ENCODE results near the gene PDP2.
A peak's percentile ranks its signal among the peaks of the same experiment; 100 is the strongest.
"Not testable (repeated sequence)": the region's sequence is repeated elsewhere in the genome, so short reads cannot be mapped to it uniquely, and the experiment has no call there.

PDP2 gene

DNA sequence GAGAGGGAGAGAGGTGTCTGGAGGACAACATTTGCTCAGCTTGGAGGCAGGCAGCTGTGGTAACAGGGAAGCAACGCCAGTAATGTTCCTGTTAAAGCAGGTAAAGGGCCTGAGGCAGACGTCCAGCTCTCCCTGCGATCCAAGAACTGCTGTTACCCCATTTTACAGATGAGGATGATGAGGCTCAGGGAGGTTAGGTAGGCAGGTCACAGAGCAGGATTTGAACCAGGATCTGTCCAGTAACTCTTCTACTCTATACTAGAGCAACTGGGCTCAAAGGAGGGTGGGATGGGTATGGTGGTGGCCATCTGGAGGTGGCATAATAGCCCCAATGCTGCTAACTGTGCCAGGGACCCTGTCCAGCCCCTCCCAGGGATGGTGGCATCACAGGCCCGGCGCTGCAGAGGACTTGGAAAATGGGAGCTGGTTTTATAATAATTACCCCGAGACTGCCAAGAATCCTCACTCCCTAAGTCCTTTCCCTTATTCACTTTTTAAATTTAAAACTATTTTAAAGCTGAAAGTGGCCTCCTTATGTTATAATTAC lies 24.1 kb upstream of the PDP2 start:
- DNase-seq = no peak

- DNase-seq = no peak
Measured at GRCh38 chr16:66856801-66857200, 23.5 kb upstream of the PDP2 start.

DNA sequence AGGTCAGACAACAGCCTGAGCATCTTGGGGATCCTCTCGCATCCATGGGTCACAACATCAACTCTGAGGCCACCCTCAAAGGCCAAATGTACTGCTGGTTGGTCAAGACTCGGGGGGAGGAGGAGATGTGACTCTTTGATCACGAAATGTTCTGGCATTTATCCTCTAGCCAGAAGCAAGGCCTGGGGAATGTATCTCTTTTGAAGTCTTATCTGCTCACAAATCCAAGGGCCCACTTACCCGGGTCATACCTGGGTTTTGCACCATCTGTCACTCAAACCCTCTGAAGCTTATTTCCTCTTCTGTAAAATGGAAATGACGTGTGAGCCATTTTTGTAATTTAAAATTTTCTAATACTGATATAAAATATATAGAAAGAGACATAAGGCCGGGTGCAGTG lies 22.9 kb upstream of the PDP2 start:
- DNase-seq = no peak

- DNase-seq = no peak
Measured at GRCh38 chr16:66858740-66859396, 21.4 kb upstream of the PDP2 start.

DNA sequence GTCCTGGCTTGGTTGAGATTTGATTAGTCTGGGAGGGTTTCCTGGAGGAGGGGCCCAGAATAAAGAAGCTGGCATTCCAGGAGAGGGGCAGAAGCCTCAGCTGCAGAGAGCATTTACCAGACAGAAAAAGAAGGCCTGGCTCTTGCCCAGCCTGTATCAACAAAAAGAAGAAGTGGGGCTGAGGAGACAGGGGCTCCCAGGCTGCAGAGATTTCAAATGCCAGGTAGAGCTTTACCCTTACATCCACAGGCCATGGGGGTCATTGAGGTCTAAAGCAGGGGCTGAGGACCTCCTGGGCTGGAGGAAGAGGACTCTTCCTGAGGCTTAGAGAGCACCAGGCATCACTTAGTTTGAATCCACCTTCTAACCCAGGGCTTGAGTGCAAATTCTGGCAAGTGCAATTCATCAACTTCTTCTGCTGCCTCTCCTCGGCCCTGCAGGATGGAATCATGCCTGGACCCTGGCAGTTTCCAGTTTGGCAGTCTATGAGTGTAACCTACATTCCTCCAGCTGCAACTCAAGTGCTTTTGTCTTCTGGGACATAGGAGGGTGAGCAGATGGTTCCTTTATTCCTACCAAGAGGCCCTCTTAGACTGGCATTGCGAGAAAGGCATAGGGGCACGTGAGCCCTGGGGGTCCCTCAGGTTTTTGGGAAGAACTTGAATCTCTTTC lies 20.8 kb upstream of the PDP2 start:
- DNase-seq = no peak

GRCh38 chr16:66862023-66862520 lies 18.2 kb upstream of the PDP2 start:
- DNase-seq = no peak

- DNase-seq = no peak
Measured at GRCh38 chr16:66863707-66864106, 16.6 kb upstream of the PDP2 start.

- no peak for DNase-seq
Measured at GRCh38 chr16:66869424-66869823, 10.9 kb upstream of the PDP2 start.

DNA sequence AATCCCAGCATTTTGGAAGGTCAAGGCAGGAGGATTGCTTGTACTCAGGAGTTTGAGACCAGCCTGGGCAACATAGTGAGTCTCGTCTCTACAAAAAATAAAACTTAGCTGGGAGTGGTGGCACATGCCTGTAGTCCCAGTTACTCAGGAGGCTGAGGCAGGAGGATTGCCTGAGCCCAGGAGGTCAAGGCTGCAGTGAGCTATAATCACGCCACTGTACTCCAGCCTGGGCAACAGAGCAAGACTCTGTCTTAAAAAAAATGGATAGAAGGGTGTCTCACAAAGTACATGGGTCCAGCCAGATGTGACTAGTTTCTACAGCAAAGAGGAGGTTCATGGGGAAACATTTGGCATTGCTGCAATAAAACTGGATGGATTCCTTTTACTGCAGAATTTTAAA lies 9.0 kb upstream of the PDP2 start:
- DNase-seq = not testable (repeated sequence)

GRCh38 chr16:66871840-66872239 lies 8.5 kb upstream of the PDP2 start:
- no peak for DNase-seq

DNA sequence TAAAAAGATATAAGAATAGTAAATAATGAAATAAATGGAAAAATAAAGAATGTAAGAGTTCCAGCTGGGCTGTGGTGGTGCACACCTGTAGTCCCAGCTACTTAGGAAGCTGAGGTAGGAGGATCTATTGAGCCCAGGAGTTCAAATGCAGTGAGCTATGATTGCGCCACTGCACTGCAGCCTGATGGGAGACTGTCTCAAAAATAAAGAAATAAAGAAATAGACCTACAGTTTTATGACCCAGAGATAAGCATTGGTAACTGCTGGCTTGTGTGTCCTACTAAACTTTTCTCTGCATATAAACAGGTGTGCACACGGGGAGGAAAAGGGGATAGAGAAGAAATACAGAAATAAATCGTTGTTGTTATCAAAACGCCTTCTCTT lies 7.8 kb upstream of the PDP2 start:
- DNase-seq = no peak

DNA sequence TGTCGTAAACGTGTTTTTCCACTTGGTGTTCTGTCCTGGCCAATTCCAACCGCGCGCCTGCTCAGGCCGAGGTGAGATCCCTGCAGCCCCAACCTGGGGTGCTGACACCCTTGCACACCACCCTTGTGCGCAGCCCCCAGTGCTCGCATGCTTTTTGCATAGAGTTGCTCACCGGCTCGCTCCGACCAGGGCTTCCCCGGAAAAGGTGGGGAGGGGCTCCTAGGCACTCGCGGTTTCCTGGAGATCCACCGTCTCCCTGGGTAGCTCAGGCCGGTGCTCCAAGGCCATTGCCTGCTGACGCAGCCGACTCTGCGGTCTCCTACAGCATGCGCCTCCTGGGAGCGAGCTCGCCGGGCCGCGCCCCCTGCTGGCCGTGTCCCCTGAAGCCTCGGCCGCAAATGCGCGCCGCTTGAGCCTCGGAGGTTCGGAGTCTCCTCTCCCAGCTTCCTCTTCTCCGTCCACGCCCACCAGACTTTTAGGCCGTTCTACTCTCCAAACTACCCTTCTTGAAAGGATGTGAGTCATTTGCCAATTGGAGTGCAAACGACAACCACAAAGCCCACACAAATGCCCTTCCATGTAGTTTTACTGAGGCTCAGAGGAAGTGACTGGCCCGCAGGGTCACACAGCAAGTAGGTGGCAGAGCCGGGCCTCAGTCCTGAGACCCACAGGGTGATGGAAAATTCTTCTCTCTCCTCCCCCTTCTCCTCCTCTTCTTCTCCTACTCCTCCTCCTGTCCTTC lies 7.2 kb upstream of the PDP2 start:
- DNase-seq = peak; percentile 91

DNA sequence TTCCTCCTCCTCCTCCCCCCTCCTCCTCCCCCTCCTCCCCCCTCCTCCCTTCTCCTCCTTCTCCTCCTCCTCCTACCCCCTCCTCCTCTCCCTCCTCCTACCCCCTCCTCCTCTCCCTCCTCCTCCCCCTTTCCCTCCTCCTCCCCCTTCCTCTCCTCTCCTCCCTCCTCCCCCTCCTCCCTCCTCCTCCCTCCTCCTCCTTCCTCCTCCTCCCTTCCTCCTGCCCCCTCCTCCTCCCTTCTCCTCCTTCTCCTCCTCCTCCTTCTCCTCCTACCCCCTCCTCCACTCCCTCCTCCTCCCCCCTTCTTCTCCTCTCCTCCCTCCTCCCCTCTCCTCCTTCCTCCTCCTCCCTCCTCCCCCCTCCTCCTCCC lies 6.6 kb upstream of the PDP2 start:
- no peak for DNase-seq

DNA sequence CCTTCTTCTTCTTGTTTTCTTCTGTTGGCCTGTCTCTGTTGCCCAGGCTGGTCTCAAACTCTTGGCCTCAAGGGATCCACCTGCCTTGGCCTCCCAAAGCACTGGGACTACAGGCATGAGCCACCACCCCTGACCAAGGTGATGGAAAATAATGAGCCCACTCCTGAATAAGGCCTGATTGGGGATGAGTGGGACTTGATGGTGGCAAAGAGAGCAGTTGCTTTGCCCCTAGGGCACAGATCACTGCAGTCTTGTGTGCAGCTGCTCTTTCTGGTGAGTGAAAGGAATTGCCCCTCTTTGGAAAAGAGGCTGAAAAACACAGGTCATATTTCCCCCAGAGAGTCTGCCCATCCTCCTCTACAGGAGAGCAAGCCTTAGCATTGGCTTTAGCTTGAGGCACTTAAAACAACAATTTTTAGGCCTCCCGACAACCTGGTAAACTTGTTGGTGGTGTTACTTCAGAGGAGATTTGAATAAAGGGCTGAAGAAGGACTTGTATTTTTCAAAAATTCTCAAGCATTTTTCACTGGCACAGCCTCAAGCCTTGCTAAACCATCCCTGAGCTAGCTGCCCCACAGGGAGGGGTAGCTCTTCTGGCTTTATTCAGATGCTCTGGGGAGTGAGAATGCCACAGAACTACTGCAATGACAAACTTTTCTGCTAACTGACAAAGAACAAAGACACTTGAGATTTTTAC lies 6.1 kb upstream of the PDP2 start:
- no peak for DNase-seq

- no peak for DNase-seq
Measured at GRCh38 chr16:66878067-66878466, 2.2 kb upstream of the PDP2 start.

DNA sequence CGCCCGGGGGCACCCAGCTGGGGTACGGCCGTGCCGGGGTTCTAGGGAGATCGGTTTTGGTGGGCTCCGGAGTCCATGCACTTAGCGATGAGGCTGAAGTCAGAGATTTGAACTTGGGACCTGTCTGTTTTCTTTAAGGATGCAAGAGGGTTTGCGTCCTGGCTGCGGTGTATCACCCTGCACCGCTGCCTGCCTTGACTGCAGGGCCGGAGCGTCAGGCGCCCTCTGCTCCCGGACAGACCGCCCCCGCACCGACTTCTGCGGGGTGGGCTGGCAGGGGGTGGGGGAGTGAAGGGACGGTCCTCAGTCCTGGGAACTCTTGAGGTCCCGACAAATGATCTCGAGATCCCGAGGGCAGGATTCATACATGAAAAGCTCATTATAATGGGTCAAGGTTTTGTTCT lies 701 bp downstream of the PDP2 start:
- no peak for DNase-seq

GRCh38 chr16:66881560-66881959 lies 1.2 kb downstream of the PDP2 start:
- DNase-seq = no peak

GRCh38 chr16:66881964-66882508 lies 1.7 kb downstream of the PDP2 start:
- DNase-seq = no peak

- DNase-seq = no peak
Measured at GRCh38 chr16:66882702-66883101, 2.4 kb downstream of the PDP2 start.

GRCh38 chr16:66885491-66885890 lies 5.2 kb downstream of the PDP2 start:
- no peak for DNase-seq

DNA sequence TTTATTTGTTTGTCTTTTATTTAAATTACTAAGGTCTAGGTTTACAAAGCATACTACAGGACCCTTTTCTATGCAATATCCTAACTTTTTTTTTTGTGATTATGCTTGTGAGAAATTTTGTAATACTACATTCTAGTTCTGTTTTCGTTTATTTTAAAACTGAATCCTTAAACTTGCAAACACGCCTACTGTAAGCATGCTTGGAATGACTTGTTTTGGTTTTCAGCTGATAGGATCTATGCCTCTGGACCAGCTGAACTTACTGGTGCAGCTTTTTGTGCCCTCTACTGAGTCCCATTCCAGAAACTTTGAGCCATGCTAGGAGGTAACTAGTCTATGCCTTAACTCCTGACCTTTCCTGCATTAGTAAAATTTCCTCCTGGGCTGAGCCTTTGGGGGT lies 6.0 kb downstream of the PDP2 start:
- DNase-seq = no peak

DNA sequence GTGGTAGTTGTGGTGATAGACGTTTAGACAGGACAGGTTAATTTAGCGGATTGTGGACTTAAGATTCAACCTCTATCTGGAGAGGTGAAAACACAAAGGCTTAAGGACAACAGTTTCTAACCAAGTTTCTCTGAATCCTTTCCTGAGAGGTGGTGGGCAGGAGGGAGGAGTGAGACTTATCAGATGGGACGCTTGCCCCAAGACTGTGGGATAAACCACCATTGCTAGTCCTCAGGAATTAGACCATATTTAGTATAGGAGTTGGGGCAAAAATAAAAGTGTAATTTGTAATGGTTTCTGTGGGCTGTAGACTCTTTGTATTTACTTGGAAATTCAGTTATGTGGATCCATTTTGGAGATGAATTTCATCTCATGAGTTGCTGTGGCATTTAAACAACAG lies 6.6 kb downstream of the PDP2 start:
- no peak for DNase-seq
